ENCODE data around the gene CDC6. TPM values are rescaled to one million over a fixed set of nuclear protein-coding genes. Genes with fewer than 3 reads are reported as not detected.

CDC6 gene
- total and polyA plus RNA-seq, 4 donors: 6.7 to 12.9 (median 11.0) TPM

DNA sequence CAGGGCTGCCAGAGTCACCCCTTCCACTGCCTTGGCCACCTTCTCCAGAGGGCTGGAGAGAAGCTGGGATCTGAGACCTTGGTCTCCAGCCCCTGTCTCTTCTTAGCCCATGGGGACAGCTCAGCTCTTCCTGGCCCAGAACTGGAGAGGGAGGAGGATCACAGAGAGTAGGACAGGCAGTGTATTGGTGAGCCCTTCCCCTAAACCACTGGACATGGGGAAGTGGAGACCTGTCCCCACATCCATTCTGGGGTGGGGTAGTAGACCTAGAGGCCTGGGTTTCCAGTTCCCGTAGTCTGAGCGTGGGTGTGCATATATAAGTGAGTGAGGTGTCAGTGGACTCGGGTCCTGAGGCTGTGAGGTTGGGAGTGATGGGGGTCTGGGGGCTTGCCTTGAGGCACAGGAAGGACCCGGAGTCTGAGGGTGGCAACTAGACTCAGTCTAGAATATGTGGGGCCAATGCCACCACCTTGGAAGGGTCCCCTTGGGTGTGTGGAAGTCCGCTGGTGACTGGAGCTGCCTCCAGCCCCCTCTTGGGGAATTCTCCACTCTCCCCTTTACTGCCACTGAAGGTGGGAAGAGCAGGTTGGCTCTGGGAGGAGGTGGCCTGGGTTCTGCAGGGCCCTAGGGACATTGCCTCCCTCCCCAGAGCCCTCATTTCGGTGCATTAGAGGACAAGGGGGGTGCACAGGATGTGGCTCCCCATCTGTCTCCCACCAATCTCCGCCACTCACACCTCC, 56.9 kb downstream of the CDC6 start:
- peak overlapping the region; percentile 91 for H3K27ac ChIP-seq (ENCODE audit: low read depth, low read length)
- H3K27me3 ChIP-seq (ENCODE audit: control insufficient read depth, insufficient read depth, low read length): no peaks in the 10 kb centered on the region
- peaks cover 80% of the 10 kb centered on the region for H3K4me1 ChIP-seq (ENCODE audit: control insufficient read depth, insufficient read depth, low read length)
- 12% methylated on average over 3 of the region's 7 CpGs for WGBS (ENCODE audit: insufficient coverage)
- no peaks in the 10 kb centered on the region for H3K9me3 ChIP-seq (ENCODE audit: control insufficient read depth, insufficient read depth, low read length)
- H3K4me3 ChIP-seq (ENCODE audit: low read depth, low read length): peak overlapping the region; percentile 83
- peak in 1 of 6 donors; percentile 9 for DNase-seq (ENCODE audit: low read depth in 4 of 6, low spot score in 6 of 6)
- H3K36me3 ChIP-seq (ENCODE audit: control insufficient read depth, insufficient read depth, low read length): peaks cover 19% of the 10 kb centered on the region

DNA sequence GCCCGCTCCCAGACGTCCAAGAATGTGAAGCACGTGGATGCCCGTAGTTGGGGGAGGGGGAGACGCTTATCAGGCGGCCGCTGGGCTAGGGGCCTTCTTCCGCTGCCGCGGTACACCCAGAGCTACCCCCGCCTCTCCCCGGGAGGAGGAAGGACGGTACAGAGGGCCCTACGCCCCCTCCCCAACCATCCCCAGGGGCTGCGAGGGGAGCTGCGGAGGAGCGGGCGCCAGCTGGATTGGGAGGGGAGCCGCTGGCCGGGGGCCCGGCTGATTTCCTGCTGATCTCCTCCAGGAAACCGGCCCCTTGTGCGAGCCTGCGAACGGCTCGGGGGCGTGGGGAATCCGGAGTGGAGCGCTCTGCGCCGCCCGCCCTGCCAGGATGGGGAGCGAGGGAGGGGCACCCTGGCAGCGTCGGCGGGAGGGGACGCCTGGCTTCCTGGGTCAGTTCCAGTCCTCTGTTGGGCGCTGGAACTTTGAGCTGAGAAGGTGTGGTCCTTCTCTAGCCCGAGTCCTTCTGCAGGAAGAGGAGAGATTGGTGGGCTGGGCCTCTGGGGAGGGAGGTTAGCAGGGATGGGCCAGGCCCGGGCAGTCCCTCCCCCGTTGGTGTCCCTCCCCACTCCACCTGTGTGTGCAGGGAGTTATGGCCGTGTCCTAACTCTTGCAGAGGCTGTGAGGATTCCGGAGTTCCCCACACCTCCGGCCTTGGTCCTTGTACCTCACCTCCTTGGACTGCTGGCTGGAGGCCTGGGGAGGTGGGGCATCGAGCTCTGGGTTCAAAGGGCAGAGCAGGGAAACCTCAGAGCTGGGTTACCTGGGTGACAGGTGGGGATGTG, 57.7 kb downstream of the CDC6 start:
- DNase-seq (ENCODE audit: low read depth in 4 of 6, low spot score in 6 of 6): peak in 2 of 6 donors; percentile 85 to 90
- no peaks in the 10 kb centered on the region for H3K27me3 ChIP-seq (ENCODE audit: control insufficient read depth, insufficient read depth, low read length)
- WGBS (ENCODE audit: insufficient coverage): 0% methylated on average over 20 of the region's 45 CpGs
- peak overlapping the region; percentile 91 for H3K27ac ChIP-seq (ENCODE audit: low read depth, low read length)
- no peaks in the 10 kb centered on the region for H3K9me3 ChIP-seq (ENCODE audit: control insufficient read depth, insufficient read depth, low read length)
- peak overlapping the region; percentile 83 for H3K4me3 ChIP-seq (ENCODE audit: low read depth, low read length)
- peaks cover 24% of the 10 kb centered on the region for H3K36me3 ChIP-seq (ENCODE audit: control insufficient read depth, insufficient read depth, low read length)
- peaks cover 88% of the 10 kb centered on the region for H3K4me1 ChIP-seq (ENCODE audit: control insufficient read depth, insufficient read depth, low read length)

DNA sequence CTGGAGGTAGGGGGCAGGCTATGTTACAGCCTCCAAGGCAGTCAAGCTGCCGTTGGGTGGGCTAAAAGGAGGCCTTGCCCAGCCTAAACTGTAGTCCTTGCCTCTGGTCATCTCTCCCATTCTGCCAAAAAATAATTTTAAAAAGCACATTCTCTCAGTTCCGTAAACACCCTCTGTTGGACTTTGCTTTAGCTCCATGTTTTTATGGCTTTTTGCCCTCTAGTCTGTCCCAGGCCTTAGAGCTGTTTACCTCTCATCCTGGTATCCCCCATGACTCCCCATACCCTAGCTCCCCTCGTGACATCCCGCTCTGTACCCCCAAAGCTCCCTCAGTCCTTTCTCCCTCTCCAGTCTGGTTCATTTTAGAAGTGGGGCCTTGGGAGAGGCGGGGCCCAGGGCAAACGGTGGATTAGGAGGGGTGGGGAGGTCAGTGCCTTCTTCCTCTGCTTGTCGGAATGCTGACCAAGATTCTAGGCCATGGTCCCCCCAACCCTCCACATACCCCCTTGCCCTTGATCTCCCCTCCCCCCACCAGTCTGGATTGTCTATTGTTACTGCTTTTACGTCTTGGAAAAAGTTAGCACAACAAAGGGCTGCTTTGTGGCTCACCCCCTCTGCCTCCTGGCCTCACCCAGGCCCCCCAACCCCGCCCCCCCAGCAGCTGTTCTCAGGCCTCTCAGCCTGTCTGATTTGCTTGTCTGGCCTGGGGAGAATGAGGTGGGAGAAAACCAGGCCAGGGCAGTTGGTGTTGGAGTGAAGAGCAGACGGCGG, 58.5 kb downstream of the CDC6 start:
- H3K27me3 ChIP-seq (ENCODE audit: control insufficient read depth, insufficient read depth, low read length): no peaks in the 10 kb centered on the region
- H3K4me1 ChIP-seq (ENCODE audit: control insufficient read depth, insufficient read depth, low read length): peaks cover 93% of the 10 kb centered on the region
- WGBS (ENCODE audit: insufficient coverage): 27% methylated on average over 4 of the region's 11 CpGs
- peak overlapping the region; percentile 83 for H3K4me3 ChIP-seq (ENCODE audit: low read depth, low read length)
- H3K36me3 ChIP-seq (ENCODE audit: control insufficient read depth, insufficient read depth, low read length): peaks cover 25% of the 10 kb centered on the region
- peak in 2 of 6 donors; percentile 32 to 68 for DNase-seq (ENCODE audit: low read depth in 4 of 6, low spot score in 6 of 6)
- H3K9me3 ChIP-seq (ENCODE audit: control insufficient read depth, insufficient read depth, low read length): no peaks in the 10 kb centered on the region
- peak overlapping the region; percentile 91 for H3K27ac ChIP-seq (ENCODE audit: low read depth, low read length)

DNA sequence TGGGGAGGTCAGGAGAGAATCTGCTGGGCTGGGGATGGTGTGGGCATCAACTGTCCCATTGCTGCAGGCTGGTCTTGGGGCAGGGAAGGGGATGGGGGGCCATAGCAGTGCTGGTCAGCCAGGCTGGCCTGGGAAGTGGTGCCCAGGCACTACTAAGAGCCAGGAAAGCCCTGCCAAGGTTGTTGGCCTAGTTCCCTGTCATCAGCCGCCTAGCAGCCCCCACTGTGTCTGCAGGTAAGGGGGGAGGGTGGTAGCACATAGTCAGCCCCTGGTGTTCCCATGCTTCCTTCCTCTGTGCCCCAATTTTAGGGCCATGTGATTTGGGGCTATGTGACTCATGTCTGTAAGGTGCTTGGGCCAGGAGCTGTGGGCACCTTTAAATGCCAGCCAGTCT, 59.1 kb downstream of the CDC6 start:
- H3K4me3 ChIP-seq (ENCODE audit: low read depth, low read length): no peak overlapping the region
- H3K9me3 ChIP-seq (ENCODE audit: control insufficient read depth, insufficient read depth, low read length): no peaks in the 10 kb centered on the region
- no peak for DNase-seq (ENCODE audit: low read depth in 4 of 6, low spot score in 6 of 6)
- peaks cover 31% of the 10 kb centered on the region for H3K36me3 ChIP-seq (ENCODE audit: control insufficient read depth, insufficient read depth, low read length)
- peak overlapping the region; percentile 91 for H3K27ac ChIP-seq (ENCODE audit: low read depth, low read length)
- peaks cover 97% of the 10 kb centered on the region for H3K4me1 ChIP-seq (ENCODE audit: control insufficient read depth, insufficient read depth, low read length)
- H3K27me3 ChIP-seq (ENCODE audit: control insufficient read depth, insufficient read depth, low read length): no peaks in the 10 kb centered on the region
- WGBS (ENCODE audit: insufficient coverage): 20% methylated on average over 1 of the region's 1 CpG

DNA sequence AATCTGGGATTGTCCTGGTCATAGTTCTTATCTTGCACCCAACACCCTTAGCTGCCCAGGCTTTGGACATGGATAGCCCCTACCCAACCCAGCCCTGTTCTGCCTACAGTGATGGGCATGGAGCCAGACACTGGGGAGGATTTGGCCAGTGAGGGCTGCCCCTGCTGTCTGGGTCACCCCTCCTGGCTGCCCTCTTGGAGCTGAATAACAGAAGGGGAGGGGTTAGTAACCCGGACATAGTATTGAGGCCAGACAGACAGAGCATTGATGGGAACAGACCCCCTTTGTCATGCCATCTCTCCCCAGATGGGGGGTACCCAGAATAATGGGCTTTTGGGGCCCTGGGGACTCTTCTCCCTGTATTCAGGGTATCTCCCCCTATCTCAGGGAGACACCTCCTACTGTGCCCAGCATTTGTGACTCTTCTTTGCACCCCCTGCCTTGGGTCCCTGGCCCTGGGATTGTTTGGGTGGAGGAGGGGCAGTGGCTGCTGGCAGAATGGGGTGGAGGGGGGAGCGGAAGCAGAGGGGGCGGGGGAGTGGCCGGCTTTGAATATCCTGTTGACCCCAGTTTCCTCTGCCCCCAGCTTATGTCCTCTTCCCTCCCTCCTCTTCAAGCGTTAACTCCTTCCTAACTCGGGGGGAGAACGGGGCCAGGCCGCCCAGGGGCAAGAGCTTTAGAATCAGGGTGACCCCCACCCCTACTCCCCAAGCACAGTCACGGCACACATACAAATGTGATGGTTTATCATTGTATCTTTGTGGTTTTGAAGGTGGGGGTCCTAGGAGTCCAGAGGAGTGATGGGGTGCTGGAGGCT, 59.8 kb downstream of the CDC6 start:
- Histone ChIP-seq H3K27ac (ENCODE audit: low read depth, low read length) (peak overlapping the region; percentile 91), H3K27me3 (ENCODE audit: control insufficient read depth, insufficient read depth, low read length) (no peaks in the 10 kb centered on the region), H3K4me3 (ENCODE audit: low read depth, low read length) (peak overlapping the region; percentile 19), H3K4me1 (ENCODE audit: control insufficient read depth, insufficient read depth, low read length) (peaks cover 100% of the 10 kb centered on the region), H3K36me3 (ENCODE audit: control insufficient read depth, insufficient read depth, low read length) (peaks cover 36% of the 10 kb centered on the region), H3K9me3 (ENCODE audit: control insufficient read depth, insufficient read depth, low read length) (no peaks in the 10 kb centered on the region)
- DNase-seq (ENCODE audit: low read depth in 4 of 6, low spot score in 6 of 6): peak in 2 of 6 donors; percentile 66 to 81
- WGBS (ENCODE audit: insufficient coverage): 20% methylated on average over 1 of the region's 9 CpGs

DNA sequence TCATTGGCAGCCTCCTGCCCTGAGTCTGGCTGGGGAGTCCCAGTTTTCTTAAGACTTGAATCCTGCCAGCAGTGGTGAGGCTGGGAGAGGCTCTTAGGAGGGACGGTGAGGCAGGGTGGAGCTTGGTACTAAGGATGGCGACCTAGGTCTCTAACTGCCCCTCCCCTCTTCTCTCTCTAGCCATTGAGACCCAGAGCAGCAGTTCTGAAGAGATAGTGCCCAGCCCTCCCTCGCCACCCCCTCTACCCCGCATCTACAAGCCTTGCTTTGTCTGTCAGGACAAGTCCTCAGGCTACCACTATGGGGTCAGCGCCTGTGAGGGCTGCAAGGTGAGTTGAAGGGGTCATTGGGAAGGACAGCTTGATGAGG, 60.4 kb downstream of the CDC6 start:
- DNase-seq (ENCODE audit: low read depth in 4 of 6, low spot score in 6 of 6): no peak
- peaks cover 42% of the 10 kb centered on the region for H3K36me3 ChIP-seq (ENCODE audit: control insufficient read depth, insufficient read depth, low read length)

DNA sequence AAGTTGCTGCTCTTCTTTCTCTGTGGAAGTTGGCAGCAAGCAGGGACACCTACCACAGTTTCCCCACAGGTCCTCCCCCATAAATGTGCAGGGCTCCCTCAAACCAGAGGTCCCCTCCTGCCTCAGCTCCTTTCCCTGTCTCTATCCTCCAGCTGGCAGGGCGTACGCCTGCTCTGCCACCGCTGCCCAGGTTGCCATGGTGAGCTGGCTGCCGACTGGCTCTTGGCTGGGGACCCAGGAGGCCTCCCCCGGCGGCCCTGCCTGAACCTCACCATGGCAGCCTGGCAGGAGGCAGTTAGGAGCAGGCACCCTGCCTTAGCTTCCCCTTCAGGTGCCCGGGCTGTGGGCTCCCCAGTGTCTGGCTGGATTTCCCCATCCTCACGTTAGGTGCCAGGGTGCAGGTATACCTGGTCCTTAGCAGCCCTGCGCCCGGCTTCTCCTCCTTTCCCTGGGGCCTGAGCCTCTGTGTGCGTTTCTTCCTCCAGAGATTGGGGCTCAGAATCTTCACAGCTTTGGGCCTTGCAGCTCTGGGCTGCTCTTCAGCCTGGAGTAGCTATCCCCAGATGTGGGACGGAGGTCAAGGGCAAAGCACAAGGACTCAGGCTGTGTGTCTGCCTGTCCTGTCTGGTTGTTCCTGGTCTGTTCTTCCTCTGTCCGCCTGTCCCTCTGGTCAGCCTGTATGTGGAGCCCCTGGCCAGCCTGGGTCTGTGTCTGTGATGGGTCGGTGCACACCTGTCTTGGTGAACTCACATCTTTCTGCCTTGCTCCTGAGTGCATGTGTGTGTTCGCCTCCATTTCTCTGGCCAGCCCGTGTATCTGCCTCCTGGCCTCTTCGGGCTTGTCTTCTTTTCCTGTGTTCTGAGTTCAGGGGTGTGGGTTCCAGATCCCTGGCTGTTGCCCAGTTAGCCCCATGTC, 61.1 kb downstream of the CDC6 start:
- H3K4me3 ChIP-seq (ENCODE audit: low read depth, low read length): peak overlapping the region; percentile 19
- peak overlapping the region; percentile 91 for H3K27ac ChIP-seq (ENCODE audit: low read depth, low read length)
- peaks cover 93% of the 10 kb centered on the region for H3K4me1 ChIP-seq (ENCODE audit: control insufficient read depth, insufficient read depth, low read length)
- WGBS (ENCODE audit: insufficient coverage): 32% methylated on average over 16 of the region's 17 CpGs
- DNase-seq (ENCODE audit: low read depth in 4 of 6, low spot score in 6 of 6): peak in 4 of 6 donors; percentile 61 to 94 (median 76)
- no peaks in the 10 kb centered on the region for H3K9me3 ChIP-seq (ENCODE audit: control insufficient read depth, insufficient read depth, low read length)
- H3K36me3 ChIP-seq (ENCODE audit: control insufficient read depth, insufficient read depth, low read length): peaks cover 49% of the 10 kb centered on the region
- no peaks in the 10 kb centered on the region for H3K27me3 ChIP-seq (ENCODE audit: control insufficient read depth, insufficient read depth, low read length)

More for the DNA sequence above, 60.4 kb downstream of the CDC6 start:
- Histone ChIP-seq H3K27ac (ENCODE audit: low read depth, low read length) (peak overlapping the region; percentile 91), H3K27me3 (ENCODE audit: control insufficient read depth, insufficient read depth, low read length) (no peaks in the 10 kb centered on the region), H3K4me3 (ENCODE audit: low read depth, low read length) (peak overlapping the region; percentile 19), H3K9me3 (ENCODE audit: control insufficient read depth, insufficient read depth, low read length) (no peaks in the 10 kb centered on the region), H3K4me1 (ENCODE audit: control insufficient read depth, insufficient read depth, low read length) (peaks cover 99% of the 10 kb centered on the region)
- no CpG with 5 or more reads among the region's 5 CpGs for WGBS (ENCODE audit: insufficient coverage)

DNA sequence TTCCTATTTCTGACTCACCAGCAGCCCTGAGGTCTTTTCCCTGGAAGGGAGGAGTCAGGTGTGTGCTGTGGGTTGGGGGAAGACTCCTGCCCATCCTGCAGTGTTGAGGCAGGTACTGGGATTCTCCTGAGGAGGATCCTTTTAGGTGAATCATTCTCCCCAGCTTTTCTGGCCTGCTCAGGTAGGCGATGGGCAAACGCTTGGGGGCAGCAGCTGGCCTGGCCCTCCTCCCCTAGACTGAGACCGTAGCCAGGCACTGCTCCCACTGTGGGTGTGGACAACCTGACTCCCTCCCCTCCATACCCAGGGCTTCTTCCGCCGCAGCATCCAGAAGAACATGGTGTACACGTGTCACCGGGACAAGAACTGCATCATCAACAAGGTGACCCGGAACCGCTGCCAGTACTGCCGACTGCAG, 61.8 kb downstream of the CDC6 start:
- no peaks in the 10 kb centered on the region for H3K27me3 ChIP-seq (ENCODE audit: control insufficient read depth, insufficient read depth, low read length)
- 36% methylated on average over 10 of the region's 10 CpGs for WGBS (ENCODE audit: insufficient coverage)
- peak overlapping the region; percentile 91 for H3K27ac ChIP-seq (ENCODE audit: low read depth, low read length)
- peak overlapping the region; percentile 2 for H3K4me3 ChIP-seq (ENCODE audit: low read depth, low read length)
- peaks cover 55% of the 10 kb centered on the region for H3K36me3 ChIP-seq (ENCODE audit: control insufficient read depth, insufficient read depth, low read length)
- H3K9me3 ChIP-seq (ENCODE audit: control insufficient read depth, insufficient read depth, low read length): no peaks in the 10 kb centered on the region
- DNase-seq (ENCODE audit: low read depth in 4 of 6, low spot score in 6 of 6): peak in 2 of 6 donors; percentile 30 to 69
- peaks cover 92% of the 10 kb centered on the region for H3K4me1 ChIP-seq (ENCODE audit: control insufficient read depth, insufficient read depth, low read length)

All from spinal cord (tissue), 10 donors.